Occipital lobe (tissue), 2 donors: ENCODE data around the gene CNOT3. TPM values are rescaled to one million over a fixed set of nuclear protein-coding genes. Genes with fewer than 3 reads are reported as not detected.
"Not testable (repeated sequence)": the region's sequence is repeated elsewhere in the genome, so short reads cannot be mapped to it uniquely, and the experiment has no call there.

ENCODE experiments used
- DNase-seq: peaks from one replicate; lab custom pipeline; 2025; lab: John Stamatoyannopoulos, UW
- total RNA-seq: library from RNA; depleted of rRNA; stranded (reverse); fragments of >200 nt; gene quantifications from one replicate; pipeline ENCODE4 v1.2.3, GENCODE V29; 2014

The CNOT3 gene
- total RNA-seq, result 4.4 TPM

DNA sequence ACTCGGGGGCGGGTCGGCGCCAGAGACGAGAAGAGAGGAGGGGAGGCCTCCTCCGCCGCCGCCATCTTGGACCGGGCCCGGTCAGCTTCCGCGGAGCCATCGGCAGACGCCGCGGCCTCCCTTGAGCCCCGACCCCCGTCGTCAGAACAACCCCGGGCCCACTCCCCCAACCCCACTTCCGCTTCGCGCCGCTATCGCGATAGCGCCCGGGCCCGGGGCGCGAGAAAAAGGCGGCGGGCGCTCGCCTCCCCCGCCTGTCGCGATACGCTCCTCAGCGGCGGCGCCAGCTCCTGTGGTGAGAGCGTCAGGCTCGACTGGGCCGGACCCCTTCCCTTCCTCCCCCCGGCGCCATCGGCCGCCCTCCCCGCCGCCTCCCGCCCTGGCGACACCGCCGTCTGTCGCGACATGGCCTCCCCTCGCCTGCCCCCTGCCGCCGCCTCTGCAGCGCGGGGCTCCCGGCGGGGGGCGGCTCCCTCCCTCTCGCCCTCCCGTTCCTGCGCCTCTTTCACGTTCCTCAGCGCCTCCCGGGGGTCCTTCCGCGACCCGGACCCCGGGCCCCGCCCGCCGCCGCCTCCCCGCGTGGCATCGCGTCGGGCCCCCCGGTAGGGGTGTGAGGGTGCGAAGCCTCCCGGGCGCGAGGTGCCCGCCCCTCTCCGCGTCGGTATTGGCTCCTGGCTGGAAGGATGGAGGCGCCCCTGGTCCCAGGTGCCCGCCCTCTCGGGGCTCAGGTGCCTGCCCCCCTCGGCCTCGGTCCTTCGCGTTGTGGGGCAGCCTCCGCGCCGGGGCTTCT lies at the start of gene CNOT3:
Gene CNOT3, plus strand, starts transcription at position 64 of the 790 bp plus-strand sequence. CDS start 5,217 bp downstream, outside the sequence.
- DNase-seq, result no peak

DNA sequence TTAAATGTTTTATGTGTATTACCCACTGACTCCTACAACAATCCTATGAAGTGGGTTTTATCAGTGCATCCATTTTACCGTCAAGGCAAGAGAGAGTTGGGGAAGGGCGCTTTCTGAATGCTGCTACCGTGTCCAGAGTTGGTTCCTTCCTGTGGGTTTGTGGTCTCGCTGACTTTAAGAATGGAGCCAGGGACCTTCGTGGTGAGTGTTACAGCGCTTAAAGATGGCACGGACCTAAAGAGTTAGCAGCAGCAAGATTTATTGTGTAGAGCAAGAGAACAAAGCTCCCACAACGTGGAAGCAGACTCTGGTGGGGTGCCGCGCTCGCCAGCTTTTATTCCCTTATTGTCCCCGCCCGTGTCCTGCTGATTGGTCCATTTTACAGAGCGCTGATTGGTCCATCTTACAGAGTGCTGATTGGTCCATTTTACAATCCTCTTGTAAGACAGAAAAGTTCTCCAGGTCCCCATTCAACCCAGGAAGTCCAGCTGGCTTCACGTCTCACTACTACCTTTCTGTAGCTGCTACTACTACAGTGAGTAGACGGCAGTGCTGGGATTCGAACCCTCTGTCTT lies 43.0 kb upstream of the CNOT3 start:
- DNase-seq, result no peak

DNA sequence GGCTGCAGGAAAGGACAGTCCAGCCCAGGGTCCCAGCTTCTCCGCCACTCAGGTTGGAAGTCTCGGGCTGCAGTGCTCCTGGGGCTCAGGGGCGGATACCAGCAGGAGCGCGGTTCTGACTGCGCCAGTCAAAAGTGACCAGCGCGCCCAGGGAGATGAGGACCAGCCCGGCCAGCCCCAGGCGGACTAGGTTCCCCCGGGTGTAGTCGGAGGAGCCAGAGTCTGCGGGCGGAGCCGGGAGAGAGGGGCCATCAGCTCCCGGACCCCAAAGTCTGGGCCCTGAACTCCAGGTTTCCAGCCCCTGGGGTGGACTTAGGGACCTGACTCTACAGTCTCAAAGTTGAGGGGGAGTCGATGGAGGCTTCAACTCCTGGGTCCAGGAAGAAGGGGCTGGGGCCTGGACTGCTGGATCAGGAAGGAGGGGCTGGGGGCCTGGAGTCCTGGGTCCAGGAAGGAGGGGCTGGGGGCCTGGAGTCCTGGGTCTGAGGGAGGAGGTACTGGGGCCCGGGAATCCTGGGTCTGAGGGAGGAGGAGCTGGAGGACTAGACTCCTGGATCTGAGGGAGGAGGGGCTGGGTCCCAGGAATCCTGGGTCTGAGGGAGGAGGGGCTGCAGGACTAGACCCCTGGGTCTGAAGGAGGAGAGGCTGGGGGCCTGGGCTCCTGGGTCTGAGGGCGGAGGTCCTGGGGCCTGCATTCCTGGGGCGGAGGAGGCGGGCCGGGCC lies 42.3 kb upstream of the CNOT3 start:
- no peak for DNase-seq

DNA sequence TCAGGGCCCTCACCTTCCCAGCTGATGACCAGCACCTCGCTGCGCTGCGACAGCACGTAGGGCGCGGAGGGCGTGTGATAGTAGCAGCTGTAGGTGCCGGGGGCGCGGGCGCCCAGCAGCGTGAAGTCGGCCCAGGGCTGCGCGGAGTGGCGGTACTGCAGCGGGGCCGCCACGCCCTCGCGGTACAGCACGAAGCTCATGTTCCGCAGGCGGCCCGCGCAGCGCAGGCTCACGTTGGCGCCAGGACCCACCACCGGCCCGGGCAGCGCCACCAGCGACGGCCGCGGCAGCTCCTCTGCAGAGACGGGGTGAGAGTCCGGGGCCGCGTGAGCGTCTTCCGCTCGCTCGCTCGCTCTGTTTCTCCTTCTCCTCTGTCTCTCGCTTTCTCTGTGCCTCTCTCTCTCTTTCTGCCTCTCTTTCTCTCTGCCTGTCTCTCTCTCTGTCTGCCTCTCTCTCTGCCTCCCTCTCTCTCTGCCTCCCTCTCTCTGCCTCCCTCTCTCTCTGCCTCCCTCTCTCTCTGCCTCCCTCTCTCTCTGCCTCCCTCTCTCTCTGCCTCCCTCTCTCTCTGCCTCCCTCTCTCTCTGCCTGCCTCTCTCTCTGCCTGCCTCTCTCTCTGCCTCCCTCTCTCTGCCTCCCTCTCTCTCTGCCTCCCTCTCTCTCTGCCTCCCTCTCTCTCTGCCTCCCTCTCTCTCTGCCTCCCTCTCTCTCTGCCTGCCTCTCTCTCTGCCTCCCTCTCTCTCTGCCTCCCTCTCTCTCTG lies 41.5 kb upstream of the CNOT3 start:
- peak; percentile 18 for DNase-seq

DNA sequence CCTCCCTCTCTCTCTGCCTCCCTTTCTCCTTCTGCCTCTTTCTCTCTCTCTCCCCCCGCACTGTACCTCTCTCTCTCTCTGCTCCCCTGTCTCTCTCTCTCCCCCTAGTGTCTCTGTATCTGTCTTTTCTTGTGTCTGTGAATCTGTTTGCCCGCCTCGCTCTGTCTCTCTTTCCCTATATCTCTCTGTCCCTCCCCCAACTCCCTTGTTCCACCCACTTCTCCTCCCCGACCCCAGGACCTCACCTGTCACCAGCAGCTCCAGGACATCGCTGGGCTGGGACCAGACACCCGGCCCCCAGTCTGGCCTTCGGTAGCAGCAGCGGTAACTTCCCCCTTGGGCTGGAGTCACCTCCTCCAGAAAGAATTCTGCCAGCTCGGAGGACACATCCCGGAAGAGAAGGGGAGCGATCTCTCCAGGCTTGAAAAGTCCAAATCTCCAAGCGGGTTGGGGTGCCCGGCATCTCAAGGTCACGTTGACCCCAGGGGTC lies 40.9 kb upstream of the CNOT3 start:
- DNase-seq, result no peak

DNA sequence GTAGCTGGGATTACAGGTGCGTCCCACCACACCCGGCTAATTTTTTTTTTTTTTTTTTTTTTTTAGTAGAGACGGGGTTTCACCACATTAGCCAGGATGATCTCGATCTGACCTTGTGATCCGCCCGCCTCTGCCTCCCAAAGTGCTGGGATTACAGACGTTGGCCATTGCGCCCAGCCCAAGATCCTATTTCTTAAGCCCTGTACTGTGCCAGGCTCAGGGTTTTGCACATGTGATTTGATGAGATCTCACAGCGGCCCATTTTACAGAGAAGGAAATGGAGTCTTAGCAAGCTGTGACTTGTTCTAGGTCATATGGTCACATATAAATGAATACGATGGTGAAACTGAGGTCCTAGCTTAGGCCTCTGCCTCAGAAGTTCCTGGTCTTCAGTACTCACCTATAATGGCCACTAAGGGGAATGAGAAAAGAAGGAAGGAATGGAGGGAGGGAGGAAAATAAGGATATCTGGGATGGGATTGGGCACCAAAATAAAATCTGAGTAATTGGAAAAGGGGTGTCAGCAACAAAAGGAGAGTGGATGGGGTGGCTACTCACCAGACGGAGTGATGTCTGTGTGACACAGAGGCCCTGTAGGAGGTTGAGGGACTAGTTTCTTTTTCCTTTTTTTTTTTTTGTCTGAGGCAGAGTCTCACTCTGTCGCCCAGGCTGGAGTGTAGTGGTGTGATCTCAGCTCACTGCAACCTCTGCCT lies 38.2 kb upstream of the CNOT3 start:
- no peak for DNase-seq

DNA sequence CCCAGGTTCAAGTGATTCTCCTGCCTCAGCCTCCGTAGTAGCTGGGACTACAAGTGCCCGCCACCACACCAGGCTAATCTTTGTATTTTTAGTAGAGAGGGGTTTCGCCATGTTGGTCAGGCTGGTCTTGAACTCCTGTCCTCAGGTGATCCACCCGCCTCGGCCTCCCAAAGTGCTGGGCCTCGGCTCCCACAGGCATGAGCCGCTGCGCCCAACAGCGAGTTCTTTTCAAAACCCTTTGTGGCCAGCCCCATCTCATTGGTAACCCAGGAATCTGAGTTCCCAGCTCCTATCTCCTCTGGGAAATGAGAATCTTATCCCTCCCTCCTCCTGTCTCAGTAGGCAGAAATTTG lies 37.7 kb upstream of the CNOT3 start:
- not testable (repeated sequence) for DNase-seq

DNA sequence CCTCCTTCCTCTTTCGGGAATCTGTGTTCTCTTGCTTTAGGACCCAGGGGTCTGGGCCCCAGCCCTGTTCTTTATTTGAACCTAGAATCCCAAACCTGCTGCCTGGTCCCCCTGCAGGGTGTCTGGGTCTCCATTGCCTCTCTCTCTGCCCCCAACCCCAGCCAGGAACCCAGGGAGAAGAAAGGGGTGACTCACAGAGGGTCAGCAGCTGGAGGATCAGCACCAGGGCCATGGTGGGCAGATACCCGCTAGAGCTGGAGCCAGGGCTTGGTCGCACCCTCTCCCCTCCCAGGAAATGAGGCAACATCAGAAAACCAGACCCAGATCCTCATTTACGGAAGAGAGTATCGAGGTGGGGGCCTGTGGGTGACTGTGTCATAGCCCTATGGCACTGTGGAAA lies 37.0 kb upstream of the CNOT3 start, which contains the start of gene OSCAR:
Gene OSCAR, minus strand, starts transcription at position 243 of the 400 bp plus-strand sequence. Its CDS starts 11 bp downstream, at position 232.
- DNase-seq, result no peak

DNA sequence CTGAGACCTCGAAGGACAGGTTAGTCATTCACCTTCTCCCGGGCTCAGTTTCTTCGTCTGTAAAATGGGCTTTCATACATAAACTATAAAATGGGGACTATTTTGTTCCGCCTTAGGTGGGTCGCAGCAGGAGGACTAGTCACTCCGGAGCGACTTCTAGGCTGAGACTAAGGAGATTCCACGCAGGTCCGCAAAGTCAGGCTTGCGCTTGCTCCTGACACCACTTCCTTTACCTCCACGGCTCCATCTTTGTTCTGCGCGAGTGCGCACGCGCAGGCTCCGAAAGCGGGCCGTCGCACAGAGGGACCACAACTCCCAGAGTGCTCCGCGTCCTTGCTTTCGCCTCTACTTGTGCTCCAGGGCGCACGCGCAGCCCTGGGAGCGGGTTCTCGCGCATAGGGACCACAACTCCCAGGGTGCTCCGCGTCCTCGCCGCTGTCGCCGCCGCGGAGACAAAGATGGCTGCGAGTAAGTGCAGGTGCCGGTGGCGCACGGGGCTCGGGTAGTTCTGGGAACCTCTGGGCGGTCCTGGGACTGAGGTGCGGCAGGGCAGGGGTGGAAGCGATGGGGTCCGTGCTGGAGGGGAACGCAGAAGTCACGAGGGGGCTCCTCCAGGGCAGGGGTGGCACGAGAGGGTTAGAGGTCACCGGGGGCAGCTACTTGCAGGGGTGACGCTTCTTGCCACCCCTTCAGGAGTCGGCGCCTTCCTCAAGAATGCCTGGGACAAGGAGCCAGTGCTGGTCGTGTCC lies 35.0 kb upstream of the CNOT3 start, which contains the start of gene NDUFA3:
Gene NDUFA3, plus strand, starts transcription at position 435 of the 749 bp plus-strand sequence. Its CDS starts 24 bp downstream, at position 459.
- peak; percentile 95 for DNase-seq

DNA sequence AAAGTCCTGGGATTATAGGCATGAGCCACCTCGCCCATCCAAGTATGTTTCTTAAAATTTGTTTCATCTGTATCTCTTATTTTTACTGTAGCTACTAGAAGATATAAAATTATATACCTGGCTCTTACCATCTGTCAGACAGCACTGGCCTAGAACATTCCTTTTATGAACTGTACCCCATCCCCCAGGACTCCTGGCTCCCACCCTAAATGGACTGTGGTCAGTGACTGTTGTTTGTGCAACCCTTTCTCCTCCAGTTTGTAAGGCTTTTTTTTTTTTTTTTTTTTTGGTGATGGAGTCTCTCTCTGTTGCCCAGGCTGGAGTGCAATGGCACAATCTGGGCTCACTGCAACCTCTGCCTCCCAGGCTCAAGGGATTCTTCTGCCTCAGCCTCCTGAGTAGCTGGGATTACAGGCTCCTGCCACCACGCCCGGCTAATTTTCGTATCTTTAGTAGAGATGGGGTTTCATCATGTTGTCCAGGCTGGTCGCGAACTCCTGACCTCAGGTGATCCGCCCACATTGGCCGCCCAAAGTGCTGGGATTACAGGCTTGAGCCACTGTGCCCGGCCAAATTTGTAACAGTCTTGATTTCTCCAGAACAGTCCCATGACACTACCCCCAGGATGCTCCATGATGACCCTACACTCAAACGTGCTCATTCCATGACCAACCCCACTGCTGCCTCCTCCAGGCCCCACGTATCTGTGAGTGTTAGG lies 32.4 kb upstream of the CNOT3 start:
- DNase-seq, result no peak

DNA sequence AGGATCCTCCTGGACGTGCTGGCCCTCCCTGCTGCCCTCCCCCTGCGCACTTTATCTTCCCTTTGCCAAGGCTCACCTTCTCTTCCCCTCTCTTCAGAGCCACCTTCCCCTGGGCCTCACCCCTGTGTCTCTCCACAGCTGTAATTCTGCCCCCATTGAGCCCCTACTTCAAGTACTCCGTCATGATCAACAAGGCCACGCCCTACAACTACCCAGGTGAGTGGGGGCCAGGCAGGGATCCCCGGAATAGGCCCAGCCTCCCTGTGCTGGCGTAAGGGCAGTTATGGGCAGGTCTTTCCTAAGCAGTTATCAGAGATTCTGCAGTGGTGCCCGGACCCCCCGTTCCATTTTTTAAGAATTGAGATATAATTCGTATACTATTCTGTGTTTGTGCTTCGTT lies 31.8 kb upstream of the CNOT3 start:
- no peak for DNase-seq

DNA sequence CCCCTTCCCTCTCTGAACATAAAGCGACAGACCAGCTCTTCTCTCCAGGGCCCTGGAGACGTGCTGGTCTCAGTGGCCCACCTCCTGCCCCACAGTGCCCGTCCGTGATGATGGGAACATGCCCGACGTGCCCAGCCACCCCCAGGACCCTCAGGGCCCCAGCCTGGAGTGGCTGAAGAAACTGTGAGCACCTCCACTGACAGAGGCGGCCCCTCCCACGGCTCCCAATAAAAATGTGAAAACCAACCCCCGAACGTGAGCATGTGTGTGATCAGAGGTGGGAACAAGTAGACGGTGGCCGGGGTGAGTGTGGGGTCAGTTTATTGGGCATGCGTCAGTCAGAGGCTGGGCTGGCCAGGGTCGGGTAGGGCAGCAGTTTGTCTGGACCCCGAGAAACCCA lies 30.8 kb upstream of the CNOT3 start:
- no peak for DNase-seq

DNA sequence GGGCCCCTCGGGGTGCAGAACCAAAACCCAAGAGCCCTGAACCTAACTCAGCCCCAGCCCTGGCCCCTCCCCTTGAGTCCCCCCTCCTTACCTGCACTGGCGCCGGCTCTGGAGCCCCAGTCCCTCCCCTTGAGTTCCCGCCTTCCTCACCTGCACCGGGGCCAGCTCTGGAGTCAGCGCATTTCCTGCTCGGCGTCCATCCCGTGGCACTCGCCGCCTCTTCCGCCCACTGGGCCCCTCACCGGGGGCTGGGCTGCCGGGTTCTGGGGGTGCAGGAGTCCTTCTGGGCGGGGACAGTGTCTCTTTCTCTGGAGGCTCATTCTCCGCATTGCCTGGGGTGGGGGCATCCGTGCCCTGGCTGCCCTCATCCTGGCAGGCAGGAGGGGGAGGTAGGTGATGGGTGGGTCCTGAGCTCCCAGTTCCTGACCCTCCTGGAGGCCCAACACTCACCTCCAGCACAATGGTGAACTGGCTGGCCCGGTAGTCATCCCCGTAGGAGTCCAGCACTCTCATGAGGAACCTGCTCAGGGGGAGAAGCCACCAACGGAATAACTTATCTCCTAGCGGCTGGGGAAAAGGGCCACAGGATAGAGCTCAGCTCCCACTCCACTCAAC lies 29.6 kb upstream of the CNOT3 start:
- no peak for DNase-seq

DNA sequence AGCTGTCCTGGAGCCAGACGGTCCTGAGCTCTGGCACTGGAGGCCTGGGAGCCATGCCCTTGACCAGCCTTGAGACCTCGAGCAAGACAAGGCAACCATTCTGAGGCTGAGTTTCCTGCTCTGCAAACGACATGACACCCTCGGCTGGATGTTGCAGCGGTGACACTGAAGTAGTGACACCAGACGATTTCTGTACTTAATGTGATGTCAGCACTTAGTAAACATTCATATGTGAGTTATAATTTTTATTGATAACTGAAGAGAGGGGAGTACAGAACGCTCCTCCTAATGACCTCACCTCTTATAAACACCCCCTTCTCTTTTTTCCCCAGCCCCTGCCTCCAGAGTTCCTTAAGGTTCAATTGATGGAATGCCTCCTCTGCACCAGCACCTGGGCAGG lies 29.1 kb upstream of the CNOT3 start:
- no peak for DNase-seq

DNA sequence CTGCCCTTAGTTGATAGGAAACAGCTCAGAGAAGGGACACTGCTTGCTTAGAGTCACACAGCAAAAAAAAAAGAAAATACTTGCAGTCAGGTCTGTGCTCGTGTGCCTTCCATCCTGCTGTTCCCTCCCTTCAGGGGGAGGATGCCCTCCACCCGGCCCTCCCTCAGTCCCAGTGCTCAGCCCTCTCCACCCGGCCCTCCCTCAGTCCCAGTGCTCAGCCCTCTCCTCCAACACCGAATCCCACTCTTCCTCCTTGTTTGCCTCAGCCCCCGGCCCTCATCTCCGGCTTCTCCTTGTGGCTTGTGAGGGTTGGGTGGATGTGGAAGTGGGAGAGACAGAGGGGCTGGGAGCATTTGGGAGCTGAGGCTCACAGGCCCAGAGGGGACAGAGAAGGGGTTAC lies 27.9 kb upstream of the CNOT3 start:
- DNase-seq, result no peak

DNA sequence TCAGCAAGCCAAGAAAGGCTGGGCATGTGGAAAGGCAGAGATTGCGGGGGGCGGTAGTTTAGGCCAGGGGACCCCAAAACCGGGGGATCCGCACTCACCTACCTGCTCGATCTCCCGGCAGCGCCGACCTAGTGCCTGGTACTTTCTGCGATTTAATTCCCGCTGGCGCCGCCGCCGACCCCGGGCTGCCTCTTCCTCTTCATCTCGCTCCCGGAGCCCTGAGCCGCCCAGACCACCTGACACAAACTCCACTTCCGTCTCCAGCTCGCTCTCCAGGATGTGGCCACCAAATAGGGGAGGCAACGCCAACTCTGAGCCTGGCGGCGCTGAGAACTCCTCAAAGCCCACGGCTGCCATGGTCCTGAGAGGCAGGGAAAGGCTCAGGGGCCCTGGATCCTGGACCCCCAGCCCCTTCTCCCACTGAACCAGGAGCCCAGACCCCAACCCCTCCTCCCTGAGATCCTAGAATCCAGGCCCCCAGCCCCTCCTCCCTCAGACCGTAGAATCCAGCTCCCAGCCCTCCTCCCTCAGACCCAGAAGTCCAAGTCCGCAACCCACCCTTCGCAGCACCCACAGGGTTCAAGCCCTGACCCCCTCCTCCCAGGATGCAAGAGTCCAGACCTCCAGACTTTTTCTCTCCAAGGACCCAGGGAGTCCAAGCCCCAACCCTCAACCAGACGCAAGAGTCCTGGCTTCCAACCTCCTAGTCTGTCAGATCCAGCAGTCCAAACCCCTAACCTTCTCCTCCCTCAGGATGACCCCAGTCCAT lies 23.0 kb upstream of the CNOT3 start:
- DNase-seq, result peak; percentile 9

DNA sequence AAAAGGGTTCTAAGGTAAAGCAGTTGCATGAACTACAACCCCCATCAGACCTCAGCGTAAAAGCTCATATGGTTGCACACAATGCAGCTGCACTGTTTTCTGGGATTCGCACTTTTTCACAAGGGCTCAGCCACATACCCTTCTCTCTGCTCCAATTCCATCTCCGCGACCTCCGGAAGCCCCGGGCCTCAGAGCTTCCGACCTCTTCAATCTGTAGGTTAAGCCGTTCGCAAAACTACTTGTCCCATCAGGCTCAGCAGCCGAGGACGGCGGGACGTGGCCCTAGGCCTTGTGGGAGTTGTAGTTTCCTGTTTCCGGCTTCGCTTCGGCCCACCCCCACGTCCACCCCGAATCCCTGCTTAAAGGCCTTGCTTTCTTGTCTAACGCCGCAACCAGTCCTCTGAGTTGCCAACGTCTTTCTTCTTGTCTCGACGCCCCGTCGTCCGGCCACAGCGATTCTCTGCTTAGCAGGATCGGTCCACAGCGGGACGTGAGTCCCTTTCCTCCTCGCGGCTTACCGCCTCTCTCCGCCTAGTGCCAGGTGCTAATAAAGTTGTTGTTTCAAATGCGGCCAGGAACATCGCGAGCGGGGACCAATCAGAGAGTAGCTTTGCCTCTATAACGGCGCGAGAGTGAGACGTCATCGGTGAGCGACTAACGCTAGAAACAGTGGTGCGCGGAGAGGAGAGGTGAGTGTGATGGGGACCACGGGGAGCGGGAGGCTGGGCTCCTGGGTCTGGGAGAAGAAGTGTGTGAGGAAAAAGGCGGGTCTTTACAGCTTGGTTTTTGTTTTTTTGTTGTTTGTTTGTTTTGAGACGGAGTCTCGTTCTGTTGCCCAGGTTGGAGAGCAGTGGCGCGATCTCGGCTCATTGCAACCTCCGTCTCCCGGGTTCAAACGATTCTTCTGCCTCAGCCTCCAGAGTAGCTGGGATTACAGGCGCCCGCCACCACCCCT lies 22.2 kb upstream of the CNOT3 start, which contains the start of the genes PRPF31 and TFPT:
Gene PRPF31, plus strand, starts transcription at position 646 of the 955 bp plus-strand sequence. CDS start 2,525 bp downstream, outside the sequence.
Gene TFPT, minus strand, starts transcription at position 549 of the 955 bp plus-strand sequence. Its CDS starts 388 bp downstream, at position 161.
- DNase-seq, result peak; percentile 97
